Measurements from ENCODE around the gene SKP2. TPM values are rescaled to one million over a fixed set of nuclear protein-coding genes. Genes with fewer than 3 reads are reported as not detected.

The SKP2 gene
- total and polyA plus RNA-seq, 8 donors = 2.4 to 25.7 (median 11.8) TPM

GRCh38 chr5:36230151-36230790 is 78.4 kb downstream of the SKP2 start:
- H3K27me3 ChIP-seq = no peaks in the 10 kb centered on the region
- TF ChIP-seq POLR2A (IDR thresholded peaks at IDR 0.05) (no peak), EP300 (IDR thresholded peaks at IDR 0.05) (no peak), CTCF (IDR thresholded peaks at IDR 0.05) (no peak), POLR2AphosphoS5 (IDR thresholded peaks at IDR 0.05) (no peak)
- 50 to 84% (median 70%) methylated on average over 1 of the region's 1 CpG for WGBS, 5 donors
- no peak overlapping the region for H3K4me3 ChIP-seq
- intact Hi-C loops (cut with DNase I; ENCODE audit: low total_unique reads) = no loop called here
- H3K4me1 ChIP-seq = peaks cover 8 to 65% (median 32%) of the 10 kb centered on the region in 4 donors
- H3K36me3 ChIP-seq = peaks cover 5 to 13% (median 7%) of the 10 kb centered on the region in 4 donors
- H3K9me3 ChIP-seq = no peaks in the 10 kb centered on the region
- peak overlapping the region in 1 of 5 donors; percentile 32 for H3K27ac ChIP-seq
- DNase-seq = no peak

GRCh38 chr5:36232533-36232932 is 80.6 kb downstream of the SKP2 start:
- H3K4me1 ChIP-seq = peaks cover 9 to 81% (median 40%) of the 10 kb centered on the region in 4 donors
- no peak for DNase-seq
- H3K27me3 ChIP-seq = no peaks in the 10 kb centered on the region
- no peaks in the 10 kb centered on the region for H3K36me3 ChIP-seq
- peak overlapping the region in 1 of 5 donors; percentile 38 for H3K27ac ChIP-seq
- WGBS, 5 donors = 37 to 67% (median 53%) methylated on average over 3 of the region's 3 CpGs
- TF ChIP-seq POLR2A (IDR thresholded peaks at IDR 0.05) = no peak
- TF ChIP-seq POLR2AphosphoS5 (IDR thresholded peaks at IDR 0.05) = no peak
- TF ChIP-seq EP300 (IDR thresholded peaks at IDR 0.05) = no peak
- TF ChIP-seq CTCF (IDR thresholded peaks at IDR 0.05) = no peak
- H3K9me3 ChIP-seq = no peaks in the 10 kb centered on the region
- H3K4me3 ChIP-seq = no peak overlapping the region
- intact Hi-C loops (cut with DNase I; ENCODE audit: low total_unique reads) = no loop called here

Small RNAs within 50 kb of the gene (small RNA-seq; reads per million reads assigned to genes)
- gene MIR580 (0 to 0.31 (median 0) reads per million in 4 donors), gene RNU6-1305P (0 reads per million in 4 donors)

Other genes starting within 250 kb of the SKP2 start
- gene CAPSL, start 213.5 kb upstream of the SKP2 start, total RNA-seq = not detected
- not detected for gene CAPSL, start 213.5 kb upstream of the SKP2 start, polyA plus RNA-seq
- gene UGT3A1, start 160.7 kb upstream of the SKP2 start, total RNA-seq = under 1 TPM in 1 of 5 donors, not detected in 4; 0.92 TPM
- gene UGT3A1, start 160.7 kb upstream of the SKP2 start, polyA plus RNA-seq = not detected
- gene UGT3A2, start 85.2 kb upstream of the SKP2 start, total RNA-seq = not detected
- gene UGT3A2, start 85.2 kb upstream of the SKP2 start, polyA plus RNA-seq = 1 to 10 TPM in 1 of 3 donors, not detected in 2; 2.0 TPM
- 100 to 1,000 TPM in 1 of 5 donors, 10 to 100 TPM in 2, 1 to 10 TPM in 1, under 1 TPM in 1; 0.58 to 122 (median 10.3) TPM for gene LMBRD2, start 224 bp upstream of the SKP2 start, total RNA-seq
- gene LMBRD2, start 224 bp upstream of the SKP2 start, polyA plus RNA-seq = 1 to 10 TPM; 1.4 to 2.7 (median 1.7) TPM
- 100 to 1,000 TPM in 1 of 5 donors, 10 to 100 TPM in 4; 20.4 to 132 (median 60.6) TPM for gene NADK2, start 89.8 kb downstream of the SKP2 start, total RNA-seq
- gene NADK2, start 89.8 kb downstream of the SKP2 start, polyA plus RNA-seq = 10 to 100 TPM in 2 of 3 donors, 1 to 10 TPM in 1; 9.1 to 15.9 (median 15.9) TPM
- 10 to 100 TPM in 1 of 5 donors, 1 to 10 TPM in 2, not detected in 2; 2.3 to 17.0 (median 2.9) TPM for gene RANBP3L, start 149.8 kb downstream of the SKP2 start, total RNA-seq
- 1 to 10 TPM in 1 of 3 donors, under 1 TPM in 2; 0.20 to 1.4 (median 0.93) TPM for gene RANBP3L, start 149.8 kb downstream of the SKP2 start, polyA plus RNA-seq